HG02763 (cell line): ENCODE measurements around the gene MAP3K1.

Experiments used
- ATAC-seq: cut with Tn5 transposase; IDR thresholded peaks from one replicate; pipeline ENCODE4 v1.9.1; 2021; ENCODE audit warnings: mild to moderate bottlenecking, moderate library complexity; ENCODE audit not compliant: unreplicated experiment

MAP3K1 gene

GRCh38 chr5:56845277-56845676, 29.9 kb downstream of the MAP3K1 start:
- ATAC-seq = no peak

GRCh38 chr5:56845904-56846480, 30.6 kb downstream of the MAP3K1 start:
- ATAC-seq = no peak

GRCh38 chr5:56848206-56848605, 32.9 kb downstream of the MAP3K1 start:
- ATAC-seq = no peak

GRCh38 chr5:56849671-56850070, 34.3 kb downstream of the MAP3K1 start:
- ATAC-seq = no peak

GRCh38 chr5:56850423-56850822, 35.1 kb downstream of the MAP3K1 start:
- no peak for ATAC-seq

GRCh38 chr5:56851258-56851941, 36.1 kb downstream of the MAP3K1 start:
- no peak for ATAC-seq

GRCh38 chr5:56852228-56853000, 37.1 kb downstream of the MAP3K1 start:
- no peak for ATAC-seq

- no peak for ATAC-seq
Measured at GRCh38 chr5:56853698-56854097, 38.3 kb downstream of the MAP3K1 start.

GRCh38 chr5:56854920-56855319, 39.6 kb downstream of the MAP3K1 start:
- no peak for ATAC-seq

- no peak for ATAC-seq
Measured at GRCh38 chr5:56856541-56857178, 41.3 kb downstream of the MAP3K1 start.

GRCh38 chr5:56858777-56859442, 43.6 kb downstream of the MAP3K1 start:
- no peak for ATAC-seq

- ATAC-seq = no peak
Measured at GRCh38 chr5:56861893-56862485, 46.6 kb downstream of the MAP3K1 start.

GRCh38 chr5:56862909-56863308, 47.6 kb downstream of the MAP3K1 start:
- no peak for ATAC-seq

- ATAC-seq = no peak
Measured at GRCh38 chr5:56871777-56872176, 56.4 kb downstream of the MAP3K1 start.

GRCh38 chr5:56873056-56873455, 57.7 kb downstream of the MAP3K1 start:
- no peak for ATAC-seq

GRCh38 chr5:56876327-56876726, 61.0 kb downstream of the MAP3K1 start:
- no peak for ATAC-seq

- no peak for ATAC-seq
Measured at GRCh38 chr5:56881571-56881970, 66.2 kb downstream of the MAP3K1 start.

GRCh38 chr5:56893251-56893951, 78.1 kb downstream of the MAP3K1 start:
- ATAC-seq = no peak

- ATAC-seq = no peak
Measured at GRCh38 chr5:56896763-56897162, 81.4 kb downstream of the MAP3K1 start.

GRCh38 chr5:56898213-56898612, 82.9 kb downstream of the MAP3K1 start:
- ATAC-seq = no peak
